H1 (cell line): ENCODE data around the gene SPTBN4. TPM values are rescaled to one million over a fixed set of nuclear protein-coding genes. Genes with fewer than 3 reads are reported as not detected.

Source experiments
- CHD7 ChIP-seq: fragments of 300-600 bp; sonication (generic); IDR thresholded peaks from 2 replicates; pipeline ENCODE4 v1.7.1; 2012; ENCODE audit warnings: low read length, moderate library complexity, mild to moderate bottlenecking, inconsistent platforms; ENCODE audit not compliant: insufficient replicate concordance
- EZH2 ChIP-seq: fragments of 200-600 bp; sonication (generic); IDR thresholded peaks from 2 replicates; pipeline ENCODE4 v1.7.1; 2012; ENCODE audit warnings: low read depth, mild to moderate bottlenecking, moderate library complexity, low read length, inconsistent platforms; ENCODE audit not compliant: severe bottlenecking
- GABPA ChIP-seq: IDR thresholded peaks from 2 replicates; pipeline ENCODE4 v1.6.1; 2011; ENCODE audit warnings: mild to moderate bottlenecking, low read length, moderate library complexity, borderline replicate concordance; ENCODE audit not compliant: insufficient read depth
- GTF2F1 ChIP-seq: IDR thresholded peaks from 2 replicates; pipeline ENCODE4 v1.6.1; 2012; ENCODE audit warnings: low read depth, low read length, improper control_type of control experiment, borderline replicate concordance
- JUN ChIP-seq: IDR thresholded peaks from 2 replicates; pipeline ENCODE4 v1.6.1; 2011; ENCODE audit warnings: low read depth, mild to moderate bottlenecking, improper control_type of control experiment, low read length
- RAD21 ChIP-seq, 2 experiments: IDR thresholded peaks in 1 of 2; conservative IDR thresholded peaks in 1 of 2; 2 replicates each; pipeline ENCODE4 v1.6.1; 2011; ENCODE audit warnings: low read depth in 2 of 2, low read length in 2 of 2, improper control_type of control experiment in 1 of 2, inconsistent platforms in 1 of 2, mild to moderate bottlenecking in 1 of 2, moderate library complexity in 1 of 2
- YY1 ChIP-seq: IDR thresholded peaks from 2 replicates; pipeline ENCODE4 v1.6.1; 2011; ENCODE audit warnings: low read depth, mild to moderate bottlenecking, low read length
- polyA plus RNA-seq, 7 experiments: library from polyadenylated mRNA; depleted of rRNA in 3 of 7; stranded (reverse) in 5 of 7; unstranded in 2 of 7; fragments of >200 nt in 5 of 7; fragments of 200-250 nt in 2 of 7; gene quantifications; 1 replicate in 5 of 7; 2 replicates in 1 of 7; 4 replicates in 1 of 7; pipeline versions ENCODE4 v1.2.1 to v1.2.3, GENCODE V29; 2011 to 2013; ENCODE audit warnings: missing spikeins in 2 of 7, mixed read lengths in 2 of 7
- total RNA-seq: library from RNA; stranded (reverse); fragmentation: NEBNext Ultra II Directional; extraction: Animal tissue kit (Norgen Biotek cat#: 25700); gene quantifications from 2 replicates; pipeline ENCODE4 v1.2.1, GENCODE V29; 2021
- TF ChIP-seq, protein P1 (sequence below), 3 experiments: IDR thresholded peaks; 1 replicate in 2 of 3; 2 replicates in 1 of 3; pipeline versions ENCODE4 v1.5.1 to v1.6.1; 2011; ENCODE audit warnings: low read length in 3 of 3, mild to moderate bottlenecking in 3 of 3, inconsistent platforms in 2 of 3, low read depth in 1 of 3, moderate library complexity in 1 of 3; ENCODE audit not compliant: insufficient read depth in 1 of 3; ENCODE audit errors: control extremely low read depth in 1 of 3

SPTBN4 gene
- total and polyA plus RNA-seq, 2 of the 8 experiments (the other 6 are each of a cell fraction or from before 2014, with no cell fraction given) = 1.9 to 3.0 TPM

DNA sequence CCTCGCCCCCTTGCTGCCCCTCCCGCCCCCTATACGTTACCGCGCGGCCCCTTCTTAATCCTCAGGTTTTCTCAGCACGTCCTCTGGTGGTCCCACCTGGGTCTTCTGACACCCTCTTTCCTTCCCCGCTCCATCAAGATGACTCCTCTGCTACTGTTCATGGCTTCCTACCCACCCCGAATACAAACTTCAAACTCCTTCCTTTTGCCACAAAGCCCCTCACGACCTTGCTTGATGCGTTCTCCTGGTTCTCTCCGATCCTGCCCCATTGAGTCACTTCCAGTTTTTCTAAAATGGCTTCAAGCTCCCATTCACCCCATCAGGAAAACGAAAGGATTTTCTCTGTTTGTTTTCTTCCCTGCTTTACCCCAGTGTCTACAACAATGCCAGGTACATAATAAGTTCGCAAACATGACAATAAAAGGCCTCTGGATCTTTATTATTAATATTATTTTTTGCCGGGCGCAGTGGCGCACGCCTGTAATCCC, 21.9 kb upstream of the SPTBN4 start (continued):
- TF ChIP-seq CHD7 (no peak), EZH2 (no peak), RAD21 (IDR thresholded peaks at IDR 0.05 in 1 of 2, conservative IDR thresholded peaks at IDR 0.05 in 1 of 2; ENCODE audit: low read depth in 2 of 2, low read length in 2 of 2) (peak; percentile 46 to 52), YY1 (peak; percentile 66), JUN (no peak), GTF2F1 (no peak), GABPA (no peak)
- TF ChIP-seq, protein P1, sequence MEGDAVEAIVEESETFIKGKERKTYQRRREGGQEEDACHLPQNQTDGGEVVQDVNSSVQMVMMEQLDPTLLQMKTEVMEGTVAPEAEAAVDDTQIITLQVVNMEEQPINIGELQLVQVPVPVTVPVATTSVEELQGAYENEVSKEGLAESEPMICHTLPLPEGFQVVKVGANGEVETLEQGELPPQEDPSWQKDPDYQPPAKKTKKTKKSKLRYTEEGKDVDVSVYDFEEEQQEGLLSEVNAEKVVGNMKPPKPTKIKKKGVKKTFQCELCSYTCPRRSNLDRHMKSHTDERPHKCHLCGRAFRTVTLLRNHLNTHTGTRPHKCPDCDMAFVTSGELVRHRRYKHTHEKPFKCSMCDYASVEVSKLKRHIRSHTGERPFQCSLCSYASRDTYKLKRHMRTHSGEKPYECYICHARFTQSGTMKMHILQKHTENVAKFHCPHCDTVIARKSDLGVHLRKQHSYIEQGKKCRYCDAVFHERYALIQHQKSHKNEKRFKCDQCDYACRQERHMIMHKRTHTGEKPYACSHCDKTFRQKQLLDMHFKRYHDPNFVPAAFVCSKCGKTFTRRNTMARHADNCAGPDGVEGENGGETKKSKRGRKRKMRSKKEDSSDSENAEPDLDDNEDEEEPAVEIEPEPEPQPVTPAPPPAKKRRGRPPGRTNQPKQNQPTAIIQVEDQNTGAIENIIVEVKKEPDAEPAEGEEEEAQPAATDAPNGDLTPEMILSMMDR (IDR thresholded peaks at IDR 0.05; ENCODE audit: control extremely low read depth in 1 of 3, insufficient read depth in 1 of 3, low read depth in 1 of 3, low read length in 3 of 3) = peak; percentile 12 to 35 (median 17); a peak in 3 of 4 replicates
